ENCODE measurements around the gene SERPINA10. TPM values are rescaled to one million over a fixed set of nuclear protein-coding genes. Genes with fewer than 3 reads are reported as not detected.

SERPINA10 gene, protein sequence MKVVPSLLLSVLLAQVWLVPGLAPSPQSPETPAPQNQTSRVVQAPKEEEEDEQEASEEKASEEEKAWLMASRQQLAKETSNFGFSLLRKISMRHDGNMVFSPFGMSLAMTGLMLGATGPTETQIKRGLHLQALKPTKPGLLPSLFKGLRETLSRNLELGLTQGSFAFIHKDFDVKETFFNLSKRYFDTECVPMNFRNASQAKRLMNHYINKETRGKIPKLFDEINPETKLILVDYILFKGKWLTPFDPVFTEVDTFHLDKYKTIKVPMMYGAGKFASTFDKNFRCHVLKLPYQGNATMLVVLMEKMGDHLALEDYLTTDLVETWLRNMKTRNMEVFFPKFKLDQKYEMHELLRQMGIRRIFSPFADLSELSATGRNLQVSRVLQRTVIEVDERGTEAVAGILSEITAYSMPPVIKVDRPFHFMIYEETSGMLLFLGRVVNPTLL
- polyA plus RNA-seq (2012; ENCODE audit: insufficient read depth, insufficient read length, low read depth) = not detected

GRCh38 chr14:94292872-94293577, at the start of gene SERPINA10:
TSS of gene SERPINA10 (minus strand) at chr14:94293268. CDS start at chr14:94290593, 2,675 bp downstream.
- Histone ChIP-seq H3K36me3 (no peaks in the 10 kb centered on the region), H3K9me3 (no peaks in the 10 kb centered on the region), H3K4me1 (no peaks in the 10 kb centered on the region), H3K27me3 (no peaks in the 10 kb centered on the region), H3K4me3 (ENCODE audit: low read depth, low read length) (no peak within 1 kb of the TSS)
- no peak for DNase-seq
- TF ChIP-seq, protein P1, sequence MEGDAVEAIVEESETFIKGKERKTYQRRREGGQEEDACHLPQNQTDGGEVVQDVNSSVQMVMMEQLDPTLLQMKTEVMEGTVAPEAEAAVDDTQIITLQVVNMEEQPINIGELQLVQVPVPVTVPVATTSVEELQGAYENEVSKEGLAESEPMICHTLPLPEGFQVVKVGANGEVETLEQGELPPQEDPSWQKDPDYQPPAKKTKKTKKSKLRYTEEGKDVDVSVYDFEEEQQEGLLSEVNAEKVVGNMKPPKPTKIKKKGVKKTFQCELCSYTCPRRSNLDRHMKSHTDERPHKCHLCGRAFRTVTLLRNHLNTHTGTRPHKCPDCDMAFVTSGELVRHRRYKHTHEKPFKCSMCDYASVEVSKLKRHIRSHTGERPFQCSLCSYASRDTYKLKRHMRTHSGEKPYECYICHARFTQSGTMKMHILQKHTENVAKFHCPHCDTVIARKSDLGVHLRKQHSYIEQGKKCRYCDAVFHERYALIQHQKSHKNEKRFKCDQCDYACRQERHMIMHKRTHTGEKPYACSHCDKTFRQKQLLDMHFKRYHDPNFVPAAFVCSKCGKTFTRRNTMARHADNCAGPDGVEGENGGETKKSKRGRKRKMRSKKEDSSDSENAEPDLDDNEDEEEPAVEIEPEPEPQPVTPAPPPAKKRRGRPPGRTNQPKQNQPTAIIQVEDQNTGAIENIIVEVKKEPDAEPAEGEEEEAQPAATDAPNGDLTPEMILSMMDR (IDR thresholded peaks at IDR 0.05; ENCODE audit: low read depth, low read length) = no peak

DNA sequence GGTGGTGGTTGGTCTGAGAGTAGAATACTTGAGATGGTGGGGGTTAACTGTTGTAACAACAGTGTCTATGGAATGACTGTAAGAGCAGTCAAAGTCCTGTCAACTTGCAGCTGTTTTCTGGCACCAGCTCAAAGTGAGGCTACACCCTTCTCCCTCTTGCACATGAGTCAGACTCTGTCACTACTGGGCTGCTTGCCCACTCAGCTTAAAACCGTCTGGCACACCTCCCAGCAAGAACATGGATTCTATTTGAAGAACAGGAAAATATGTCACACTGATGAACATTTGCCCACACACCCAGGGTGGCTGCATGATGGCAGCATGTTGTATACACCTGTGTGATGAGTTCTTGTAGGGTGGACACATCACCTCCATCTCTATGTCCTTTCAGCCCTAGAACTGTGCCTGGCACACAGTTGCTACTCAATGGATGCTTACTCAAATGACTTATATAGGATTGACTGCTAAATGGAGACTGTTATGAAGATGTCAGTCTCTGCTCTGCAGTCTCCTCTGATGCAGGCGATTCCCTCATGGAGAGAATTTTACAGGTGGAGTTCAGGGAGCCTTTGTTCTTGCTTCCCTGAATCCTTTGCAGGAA, 49.4 kb upstream of the SERPINA10 start:
- no peaks in the 10 kb centered on the region for H3K4me1 ChIP-seq
- no peak for DNase-seq
- no peaks in the 10 kb centered on the region for H3K9me3 ChIP-seq
- no peak overlapping the region for H3K4me3 ChIP-seq (ENCODE audit: low read depth, low read length)
- TF ChIP-seq, protein P1 (IDR thresholded peaks at IDR 0.05; ENCODE audit: low read depth, low read length) = no peak
- H3K36me3 ChIP-seq = no peaks in the 10 kb centered on the region
- 0 out of 2 replicates have a peak, but pooled peaks cover 5% of the 10 kb centered on the region for H3K27me3 ChIP-seq

- DNase-seq = no peak
- TF ChIP-seq, protein P1 (IDR thresholded peaks at IDR 0.05; ENCODE audit: low read depth, low read length) = no peak
- Histone ChIP-seq H3K27me3 (0 out of 2 replicates have a peak, but pooled peaks cover 5% of the 10 kb centered on the region), H3K9me3 (no peaks in the 10 kb centered on the region), H3K36me3 (no peaks in the 10 kb centered on the region), H3K4me3 (ENCODE audit: low read depth, low read length) (no peak overlapping the region), H3K4me1 (no peaks in the 10 kb centered on the region)
Observed at GRCh38 chr14:94341656-94342333, 48.7 kb upstream of the SERPINA10 start.

- TF ChIP-seq, protein P1 (IDR thresholded peaks at IDR 0.05; ENCODE audit: low read depth, low read length) = no peak
- Histone ChIP-seq H3K9me3 (no peaks in the 10 kb centered on the region), H3K4me1 (no peaks in the 10 kb centered on the region), H3K27me3 (0 out of 2 replicates have a peak, but pooled peaks cover 3% of the 10 kb centered on the region), H3K36me3 (no peaks in the 10 kb centered on the region), H3K4me3 (ENCODE audit: low read depth, low read length) (no peak overlapping the region)
- DNase-seq = no peak
Observed at GRCh38 chr14:94340533-94340932, 47.5 kb upstream of the SERPINA10 start.

DNA sequence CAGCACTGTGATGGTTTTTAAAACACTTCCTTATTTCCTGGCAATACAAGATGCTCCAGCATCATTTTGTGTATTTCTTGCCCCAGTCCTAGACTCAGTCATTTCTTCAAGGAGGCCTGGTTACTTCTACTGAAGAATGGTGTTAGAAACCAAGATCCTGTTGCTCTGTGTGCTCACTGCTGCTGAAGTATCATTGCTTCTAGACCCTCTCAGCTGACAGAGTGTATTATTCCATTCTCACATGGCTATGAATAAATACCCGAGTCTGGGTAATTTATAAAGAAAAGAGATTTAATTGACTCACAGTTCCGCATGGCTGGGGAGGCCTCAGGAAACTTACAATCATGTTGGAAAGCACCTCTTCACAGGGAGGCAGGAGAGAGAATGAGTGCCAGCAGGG, 45.0 kb upstream of the SERPINA10 start:
- TF ChIP-seq, protein P1 (IDR thresholded peaks at IDR 0.05; ENCODE audit: low read depth, low read length) = no peak
- Histone ChIP-seq H3K27me3 (peaks cover 3% of the 10 kb centered on the region), H3K9me3 (no peaks in the 10 kb centered on the region), H3K4me1 (no peaks in the 10 kb centered on the region), H3K4me3 (ENCODE audit: low read depth, low read length) (no peak overlapping the region), H3K36me3 (no peaks in the 10 kb centered on the region)
- no peak for DNase-seq

All from BE2C (cell line).